HG03025 (cell line): Measurements from ENCODE around the gene EXD2.
"Not testable (repeated sequence)": the region's sequence is repeated elsewhere in the genome, so short reads cannot be mapped to it uniquely, and the experiment has no call there.

ENCODE experiments used
- ATAC-seq: cut with Tn5 transposase; IDR thresholded peaks from one replicate; pipeline ENCODE4 v1.9.1; 2021; ENCODE audit warnings: mild to moderate bottlenecking, moderate library complexity; ENCODE audit not compliant: unreplicated experiment, low FRiP score

Gene EXD2

GRCh38 chr14:69274321-69274720 lies 83.0 kb downstream of the EXD2 start:
- ATAC-seq, result no peak

GRCh38 chr14:69275331-69275730 lies 84.0 kb downstream of the EXD2 start:
- no peak for ATAC-seq

GRCh38 chr14:69277356-69277755 lies 86.1 kb downstream of the EXD2 start:
- ATAC-seq, result not testable (repeated sequence)

GRCh38 chr14:69280746-69281291 lies 89.5 kb downstream of the EXD2 start:
- no peak for ATAC-seq

- no peak for ATAC-seq
These were observed 90.3 kb downstream of the EXD2 start for GRCh38 chr14:69281450-69282169.

- ATAC-seq, result no peak
These were observed 91.2 kb downstream of the EXD2 start for GRCh38 chr14:69282448-69282847.

- no peak for ATAC-seq
These were observed 92.9 kb downstream of the EXD2 start for GRCh38 chr14:69284170-69284569.

GRCh38 chr14:69285661-69286255 lies 94.5 kb downstream of the EXD2 start:
- ATAC-seq, result no peak

GRCh38 chr14:69287098-69288010 lies 96.1 kb downstream of the EXD2 start:
- no peak for ATAC-seq

- ATAC-seq, result no peak
These were observed 96.9 kb downstream of the EXD2 start for GRCh38 chr14:69288011-69288771.

GRCh38 chr14:69288956-69289705 lies 97.8 kb downstream of the EXD2 start:
- ATAC-seq, result no peak

- no peak for ATAC-seq
These were observed 98.7 kb downstream of the EXD2 start for GRCh38 chr14:69289811-69290520.

GRCh38 chr14:69290881-69291280 lies 99.6 kb downstream of the EXD2 start:
- not testable (repeated sequence) for ATAC-seq

GRCh38 chr14:69291396-69291795 lies 100.1 kb downstream of the EXD2 start:
- no peak for ATAC-seq

GRCh38 chr14:69291891-69292561 lies 100.7 kb downstream of the EXD2 start:
- ATAC-seq, result no peak
